OCI-LY3 (cell line): Measurements from ENCODE around the gene SUMF1.

Source experiments
- H2AFZ ChIP-seq: fragments of 200-600, 300-600 bp; shearing (Covaris generic); 2 replicates; pipeline ENCODE4 v1.6.0; 2014; ENCODE audit warnings: antibody characterized with exemption, low read depth, low read length
- H3K27ac ChIP-seq: fragments of 200-600, 300-600 bp; sonication (generic); 2 replicates; pipeline ENCODE4 v1.5.1; 2014; ENCODE audit warnings: mild to moderate bottlenecking, low read length, moderate library complexity, mixed read lengths
- H3K27me3 ChIP-seq: fragments of 200-600, 300-600 bp; sonication (generic); 2 replicates; pipeline ENCODE4 v1.6.1; 2014; ENCODE audit warnings: low read depth, low read length, mixed read lengths
- H3K36me3 ChIP-seq: fragments of 200-600, 300-600 bp; sonication (generic); replicated peaks from 2 replicates; pipeline ENCODE3; 2014; ENCODE audit warnings: low read depth, low read length, mixed read lengths
- H3K4me1 ChIP-seq: fragments of 300-600, 200-600 bp; sonication (generic); 2 replicates; pipeline ENCODE4 v1.6.1; 2014; ENCODE audit warnings: low read length, mixed read lengths
- H3K4me2 ChIP-seq: fragments of 200-600, 300-600 bp; sonication (generic); 2 replicates; pipeline ENCODE4 v1.6.1; 2014; ENCODE audit warnings: low read length, mixed read lengths
- H3K4me3 ChIP-seq: fragments of 300-600, 200-600 bp; sonication (generic); 2 replicates; pipeline ENCODE4 v1.5.1; 2014; ENCODE audit warnings: antibody characterized with exemption, mild to moderate bottlenecking, low read length, moderate library complexity
- H3K79me2 ChIP-seq: fragments of 300-600, 200-600 bp; shearing (Covaris generic); 2 replicates; pipeline ENCODE4 v1.6.1; 2014; ENCODE audit warnings: mild to moderate bottlenecking, low read length, mixed read lengths
- H3K9ac ChIP-seq: fragments of 300-600, 200-600 bp; shearing (Covaris generic); 2 replicates; pipeline ENCODE4 v1.6.0; 2014; ENCODE audit warnings: mild to moderate bottlenecking, low read length, moderate library complexity
- H3K9me3 ChIP-seq: fragments of 200-600, 300-600 bp; shearing (Covaris generic); 2 replicates; pipeline ENCODE4 v1.6.1; 2014; ENCODE audit warnings: low read length, mixed read lengths; ENCODE audit not compliant: insufficient read depth
- H4K20me1 ChIP-seq: fragments of 200-600, 300-600 bp; sonication (generic); 2 replicates; pipeline ENCODE4 v1.6.1; 2016; ENCODE audit warnings: low read length, mixed read lengths; ENCODE audit not compliant: insufficient read depth
- CTCF ChIP-seq: fragments of 200-600, 300-600 bp; sonication (generic); IDR thresholded peaks from 2 replicates; pipeline ENCODE4 v1.5.1; 2014; ENCODE audit warnings: antibody characterized with exemption, low read length, low read depth
- EZH2phosphoT487 ChIP-seq: fragments of 200-600 bp; shearing (Covaris generic); IDR thresholded peaks from 2 replicates; pipeline ENCODE4 v1.6.1; 2018; ENCODE audit warnings: antibody characterized with exemption, mixed run types, low read depth

Gene SUMF1

GRCh38 chr3:4356546-4357410, 110.3 kb downstream of the SUMF1 start:
- H3K4me1 ChIP-seq, result no peaks in the 10 kb centered on the region
- no peaks in the 10 kb centered on the region for H3K27me3 ChIP-seq
- TF ChIP-seq CTCF (no peak), EZH2phosphoT487 (no peak)
- no peak overlapping the region for H3K27ac ChIP-seq
- no peak overlapping the region for H3K4me3 ChIP-seq
- no peak overlapping the region for H2AFZ ChIP-seq
- no peaks in the 10 kb centered on the region for H3K79me2 ChIP-seq
- H3K4me2 ChIP-seq, result no peak overlapping the region
- no peaks in the 10 kb centered on the region for H3K36me3 ChIP-seq
- H4K20me1 ChIP-seq, result no peaks in the 10 kb centered on the region
- H3K9me3 ChIP-seq, result no peaks in the 10 kb centered on the region
- no peak overlapping the region for H3K9ac ChIP-seq

- no peak overlapping the region for H2AFZ ChIP-seq
- no peak overlapping the region for H3K9ac ChIP-seq
- no peak overlapping the region for H3K4me3 ChIP-seq
- no peaks in the 10 kb centered on the region for H3K27me3 ChIP-seq
- no peak overlapping the region for H3K4me2 ChIP-seq
- no peaks in the 10 kb centered on the region for H3K36me3 ChIP-seq
- no peaks in the 10 kb centered on the region for H3K79me2 ChIP-seq
- TF ChIP-seq EZH2phosphoT487 (no peak), CTCF (no peak)
- H3K4me1 ChIP-seq, result no peaks in the 10 kb centered on the region
- H3K27ac ChIP-seq, result no peak overlapping the region
- H4K20me1 ChIP-seq, result no peaks in the 10 kb centered on the region
- no peaks in the 10 kb centered on the region for H3K9me3 ChIP-seq
Measured at GRCh38 chr3:4356220-4356540, 110.9 kb downstream of the SUMF1 start.

GRCh38 chr3:4355401-4356219, 111.5 kb downstream of the SUMF1 start:
- H3K4me2 ChIP-seq, result no peak overlapping the region
- TF ChIP-seq CTCF, result no peak
- H3K27me3 ChIP-seq, result no peaks in the 10 kb centered on the region
- H3K4me1 ChIP-seq, result no peaks in the 10 kb centered on the region
- no peak overlapping the region for H3K9ac ChIP-seq
- no peaks in the 10 kb centered on the region for H3K36me3 ChIP-seq
- H3K4me3 ChIP-seq, result no peak overlapping the region
- no peaks in the 10 kb centered on the region for H3K79me2 ChIP-seq
- H4K20me1 ChIP-seq, result no peaks in the 10 kb centered on the region
- H3K9me3 ChIP-seq, result no peaks in the 10 kb centered on the region
- H3K27ac ChIP-seq, result no peak overlapping the region
- no peak overlapping the region for H2AFZ ChIP-seq

- Histone ChIP-seq H3K4me3 (no peak overlapping the region), H3K79me2 (no peaks in the 10 kb centered on the region), H3K9me3 (no peaks in the 10 kb centered on the region), H3K27me3 (no peaks in the 10 kb centered on the region), H3K4me2 (no peak overlapping the region), H3K27ac (no peak overlapping the region), H2AFZ (no peak overlapping the region), H3K4me1 (no peaks in the 10 kb centered on the region), H3K9ac (no peak overlapping the region), H3K36me3 (no peaks in the 10 kb centered on the region), H4K20me1 (no peaks in the 10 kb centered on the region)
- TF ChIP-seq CTCF, result no peak
- no peak for TF ChIP-seq EZH2phosphoT487
Measured at GRCh38 chr3:4351872-4352271, 115.2 kb downstream of the SUMF1 start.
